ENCODE results near the gene FUBP1.
A peak's percentile ranks its signal among the peaks of the same experiment; 100 is the strongest.
"Not testable (repeated sequence)": the region's sequence is repeated elsewhere in the genome, so short reads cannot be mapped to it uniquely, and the experiment has no call there.

The FUBP1 gene

DNA sequence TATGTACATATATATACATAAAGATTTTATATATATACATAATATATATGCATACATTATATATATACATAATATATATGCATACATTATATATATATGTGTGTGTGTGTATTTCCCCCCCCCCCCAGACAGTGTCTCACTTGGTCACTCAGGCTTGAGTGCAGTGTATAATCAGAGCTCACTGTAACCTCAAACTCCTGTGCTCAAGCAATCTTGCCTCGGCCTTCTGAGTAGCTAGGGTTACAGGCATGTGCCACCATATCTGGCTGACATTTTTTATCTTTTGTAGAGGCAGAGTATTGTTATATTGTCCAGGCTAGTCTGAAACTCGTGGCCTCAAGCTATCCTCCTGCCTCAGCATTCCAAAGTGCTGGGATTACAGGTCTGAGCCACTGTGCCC lies 9.0 kb upstream of the FUBP1 start:
- DNase-seq (ENCODE audit: low read depth), result no peak

DNA sequence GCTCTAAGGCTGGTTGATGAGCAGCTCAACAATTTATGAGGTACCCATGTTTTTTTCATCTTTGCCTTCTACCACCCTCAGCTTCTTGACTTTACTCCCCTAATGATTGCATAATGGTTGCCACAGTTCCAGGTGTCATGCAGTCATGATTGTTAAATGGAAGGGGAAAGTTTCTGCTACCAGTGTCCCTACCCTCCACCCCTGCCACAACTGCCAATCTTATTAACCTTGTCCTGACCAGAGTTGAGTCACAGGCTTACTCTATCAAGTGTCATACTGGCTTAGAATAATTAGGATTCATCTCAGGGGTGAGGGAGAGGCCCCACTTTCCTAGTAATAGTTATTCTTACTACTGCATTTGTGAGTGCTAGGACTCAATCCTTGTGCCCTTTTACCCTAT lies 7.9 kb upstream of the FUBP1 start:
- DNase-seq (ENCODE audit: low read depth), result no peak

DNA sequence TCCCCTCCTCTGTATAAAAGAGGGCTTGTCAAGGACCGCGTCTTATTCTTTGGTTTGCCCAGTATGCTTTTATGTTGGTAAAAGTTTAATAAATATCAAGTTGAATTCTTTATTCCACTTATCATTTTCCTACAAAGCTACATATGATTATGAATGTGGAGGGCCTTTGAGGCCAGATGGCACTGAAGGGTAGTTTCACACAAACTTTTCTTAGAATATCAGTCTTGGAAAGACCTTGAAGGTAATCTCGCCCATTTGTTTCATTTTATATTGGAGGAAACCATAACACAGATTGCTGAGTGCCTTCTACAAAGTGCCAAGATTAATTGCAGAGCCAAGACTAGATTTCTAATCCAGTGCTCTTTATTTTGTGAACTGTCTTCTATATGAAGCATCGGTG lies 5.8 kb upstream of the FUBP1 start:
- DNase-seq (ENCODE audit: low read depth), result no peak

DNA sequence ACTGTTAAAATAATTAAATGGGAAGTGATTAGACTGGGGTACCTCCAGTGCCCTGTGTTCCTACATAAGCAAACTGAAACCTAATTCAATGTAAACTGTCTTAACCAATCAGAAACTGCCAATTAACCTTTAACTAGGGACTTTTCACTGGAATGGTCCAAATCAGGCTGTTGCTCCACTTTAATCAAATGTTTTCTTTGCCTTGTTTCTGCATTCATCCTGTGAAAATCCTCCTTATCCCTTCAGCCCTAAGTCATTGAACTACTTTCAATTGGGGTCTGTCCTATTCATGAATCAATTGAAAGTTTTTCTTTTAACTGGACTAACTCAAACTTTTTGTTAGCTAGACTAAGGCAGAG lies 5.1 kb upstream of the FUBP1 start:
- DNase-seq (ENCODE audit: low read depth), result no peak

DNA sequence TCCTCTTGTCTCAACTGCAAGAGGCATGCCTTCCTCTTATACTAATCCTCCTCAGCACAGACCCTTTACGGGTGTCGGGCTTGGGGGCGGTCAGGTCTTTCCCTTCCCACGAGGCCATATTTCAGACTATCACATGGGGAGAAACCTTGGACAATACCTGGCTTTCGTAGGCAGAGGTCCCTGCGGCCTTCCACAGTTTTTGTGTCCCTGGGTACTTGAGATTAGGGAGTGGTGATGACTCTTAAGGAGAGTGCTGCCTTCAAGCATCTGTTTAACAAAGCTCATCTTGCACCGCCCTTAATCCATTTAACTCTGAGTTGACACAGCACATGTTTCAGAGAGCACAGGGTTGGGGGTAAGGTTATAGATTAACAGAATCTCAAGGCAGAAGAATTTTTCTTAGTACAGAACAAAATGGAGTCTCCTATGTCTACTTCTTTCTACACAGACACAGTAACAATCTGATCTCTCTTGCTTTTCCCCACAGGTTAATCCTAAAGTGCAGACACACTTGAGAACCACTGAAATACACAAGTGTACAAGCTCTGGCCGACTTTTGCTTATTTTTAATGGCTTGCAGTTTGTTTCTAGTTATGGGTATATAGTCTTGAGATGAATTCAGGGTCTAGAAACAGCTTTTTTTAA lies 4.6 kb upstream of the FUBP1 start:
- not testable (repeated sequence) for DNase-seq (ENCODE audit: low read depth)

DNA sequence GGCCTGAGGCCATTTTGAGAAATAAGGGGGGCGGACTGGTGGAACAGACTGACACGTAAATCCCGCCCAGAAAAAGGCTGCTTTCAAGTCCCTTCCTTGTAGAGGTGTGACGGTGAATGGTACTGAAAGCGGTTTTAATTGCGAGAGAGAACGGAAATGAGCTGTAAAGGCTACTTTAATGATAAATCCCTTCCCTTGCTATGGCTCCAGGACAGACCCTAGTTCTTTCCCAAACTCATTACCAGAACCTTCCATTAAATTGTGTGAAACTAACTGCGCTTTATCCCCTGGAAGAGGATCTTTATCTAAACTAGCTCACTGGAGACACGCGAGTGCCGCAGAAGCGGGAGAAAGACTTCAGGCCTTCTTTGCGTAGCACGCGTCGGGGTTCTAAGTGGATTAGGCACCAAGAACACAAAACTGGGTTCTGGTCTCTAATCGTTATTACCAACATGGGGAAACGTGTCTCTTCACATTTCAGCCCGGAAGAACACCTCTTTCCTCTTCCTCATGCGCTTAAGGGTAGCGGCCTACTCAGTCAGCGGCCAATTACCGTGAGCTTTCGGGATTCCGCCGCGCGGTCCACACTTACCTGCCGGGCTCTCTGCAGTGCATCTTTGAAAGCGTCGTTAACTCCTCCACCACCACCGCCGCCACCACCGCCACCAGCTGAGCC lies 441 bp downstream of the FUBP1 start:
- peak; percentile 66 for DNase-seq (ENCODE audit: low read depth)

DNA sequence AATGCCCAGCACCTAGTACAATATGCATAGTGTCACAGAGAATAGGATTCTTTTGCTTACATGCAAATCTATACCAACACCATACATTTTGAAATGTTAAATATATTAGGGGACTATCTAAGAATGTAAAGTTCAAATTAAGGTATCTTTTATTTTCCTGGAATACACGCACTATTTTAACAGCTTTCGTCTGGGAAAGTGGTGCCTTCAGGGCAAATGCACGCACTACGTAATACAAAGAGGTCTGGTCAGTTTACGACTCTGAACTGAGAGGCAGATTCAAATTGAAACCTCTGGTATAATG lies 931 bp downstream of the FUBP1 start:
- no peak for DNase-seq (ENCODE audit: low read depth)

DNA sequence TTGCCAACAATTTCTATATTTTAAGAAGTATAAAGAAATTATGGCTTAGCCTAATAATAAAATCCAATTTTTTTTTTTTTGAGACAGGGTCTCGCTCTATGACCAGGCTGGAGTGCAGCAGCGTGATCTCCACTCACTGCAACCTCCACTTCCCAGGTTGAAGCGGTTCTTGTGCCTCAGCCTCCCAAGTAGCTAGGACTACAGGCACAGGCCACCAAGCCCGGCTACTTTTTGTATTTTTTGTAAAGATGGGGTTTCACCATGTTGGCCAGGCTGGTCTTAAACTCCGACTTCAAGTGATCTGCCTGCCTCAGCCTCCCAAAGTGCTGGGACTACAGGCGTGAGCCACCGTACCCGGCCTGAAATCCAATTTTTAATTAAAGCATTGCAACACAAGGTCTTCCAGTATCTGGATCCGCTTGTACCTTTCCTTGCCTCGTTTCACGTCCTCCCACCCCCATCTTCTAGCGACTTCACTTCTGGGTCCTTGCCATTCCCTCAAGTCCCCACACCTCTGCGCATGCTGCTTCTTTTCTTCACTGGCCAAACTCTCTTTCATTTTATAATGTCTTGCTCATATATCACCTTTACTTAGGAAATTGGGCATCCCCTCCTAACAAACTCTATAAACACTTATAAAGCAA lies 2.3 kb downstream of the FUBP1 start:
- no peak for DNase-seq (ENCODE audit: low read depth)

DNA sequence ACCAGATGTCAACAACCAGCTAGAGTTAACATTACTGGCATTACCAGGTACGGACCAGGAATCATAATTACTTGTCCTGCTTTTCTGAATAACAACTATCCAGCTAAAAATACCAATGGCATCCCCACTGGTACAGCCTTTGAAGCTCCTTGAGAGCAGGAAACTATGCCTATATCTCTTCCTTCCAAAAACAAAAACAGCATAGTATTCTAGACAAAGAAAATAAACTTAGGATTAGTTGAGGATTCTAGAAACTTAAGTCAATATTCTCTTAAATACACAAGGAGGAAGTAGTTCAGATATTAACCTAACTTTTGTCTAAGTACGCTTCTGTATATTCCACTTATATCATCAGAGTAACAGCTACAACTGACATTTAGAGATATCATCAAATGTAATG lies 3.0 kb downstream of the FUBP1 start:
- no peak for DNase-seq (ENCODE audit: low read depth)

DNA sequence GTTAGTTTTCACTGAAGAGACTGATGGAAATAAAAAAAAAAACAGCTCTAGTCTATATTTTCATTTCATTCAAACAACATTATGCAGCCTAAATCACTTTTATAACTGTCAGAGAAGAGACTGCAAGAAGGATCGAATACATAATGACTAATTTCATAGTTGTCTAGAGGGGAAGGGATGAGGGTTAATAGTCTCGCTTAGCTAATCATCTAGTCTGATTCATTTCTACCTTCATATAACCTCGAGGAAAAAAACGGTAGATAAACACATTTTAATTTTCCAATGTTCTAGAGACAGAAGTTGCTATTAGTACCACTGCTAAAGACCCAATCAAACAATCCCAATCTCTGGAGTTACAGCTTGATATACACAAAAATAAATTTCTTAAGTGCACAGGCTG lies 3.5 kb downstream of the FUBP1 start:
- no peak for DNase-seq (ENCODE audit: low read depth)

DNA sequence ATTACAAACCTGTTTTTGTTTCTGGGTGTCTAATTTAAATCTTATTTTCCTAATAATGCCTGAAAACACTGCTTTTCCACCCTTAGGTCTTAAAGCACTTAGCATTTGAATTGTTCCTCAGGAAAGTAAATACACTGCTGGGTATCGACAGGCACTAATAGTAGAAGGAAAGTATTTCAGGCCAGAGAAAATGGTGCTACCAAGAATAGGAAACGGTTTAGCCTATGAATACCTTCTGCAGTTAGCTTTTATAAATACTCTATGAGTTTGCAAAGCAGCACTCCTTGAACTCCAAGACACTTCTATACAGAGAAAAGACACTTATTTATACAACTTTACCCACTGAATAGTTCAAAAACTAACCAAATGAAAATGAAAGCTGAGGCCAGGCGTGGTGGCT lies 6.8 kb downstream of the FUBP1 start:
- DNase-seq (ENCODE audit: low read depth), result no peak

DNA sequence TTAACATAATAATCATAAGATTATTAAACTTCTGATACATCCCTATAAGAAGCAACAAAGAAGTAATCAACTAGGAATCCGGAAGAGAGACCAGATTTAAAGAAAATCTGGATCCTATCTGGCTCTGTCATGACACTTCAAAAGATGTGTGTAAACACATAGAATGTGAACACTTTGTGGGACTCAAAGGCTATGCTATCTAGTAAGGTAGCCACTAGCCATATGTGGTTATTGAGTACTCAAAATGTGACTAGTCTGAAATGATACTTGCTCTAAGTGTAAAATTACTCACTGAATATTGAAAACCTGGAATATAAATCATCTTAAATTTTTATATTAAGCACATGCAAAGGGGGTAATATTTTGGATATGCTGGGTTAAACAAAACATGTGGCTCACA lies 8.7 kb downstream of the FUBP1 start:
- DNase-seq (ENCODE audit: low read depth), result no peak

DNA sequence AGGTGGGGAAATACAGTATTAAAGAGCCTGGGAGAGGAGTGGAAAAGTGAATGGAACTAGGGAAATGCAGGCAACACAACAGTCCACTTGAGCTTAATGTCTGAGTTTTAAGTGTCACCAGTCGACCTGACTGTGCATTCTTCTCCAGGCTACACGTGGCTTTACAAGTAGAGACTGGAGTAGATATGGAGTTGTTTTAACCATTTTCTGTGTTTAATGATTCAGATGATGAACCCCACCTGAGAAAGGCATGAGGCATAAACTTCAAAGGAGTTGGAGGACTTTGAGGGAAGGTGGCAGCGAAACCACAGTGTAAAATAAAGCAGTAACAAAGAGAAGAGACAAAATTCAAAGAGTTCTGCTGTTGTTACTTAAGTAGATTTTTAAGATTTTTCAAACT lies 12.6 kb downstream of the FUBP1 start:
- no peak for DNase-seq (ENCODE audit: low read depth)

DNA sequence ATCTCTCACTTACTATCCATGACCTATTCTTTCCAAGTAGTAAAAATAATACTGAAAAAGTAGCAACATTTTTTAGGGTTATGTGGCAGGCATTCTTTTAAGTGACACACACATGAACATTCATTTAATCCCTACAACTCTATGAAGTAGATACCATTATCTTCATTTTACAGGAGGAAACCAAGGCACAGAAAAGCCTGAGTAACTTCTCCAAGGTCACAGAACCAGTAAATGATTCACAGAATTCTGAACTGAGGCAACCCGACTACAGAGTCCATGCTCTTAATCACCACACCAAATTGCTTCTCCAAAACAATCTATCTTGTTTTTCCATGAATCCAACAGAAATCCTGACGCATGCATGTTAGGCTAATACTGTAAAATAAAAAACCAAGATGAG lies 17.5 kb downstream of the FUBP1 start:
- DNase-seq (ENCODE audit: low read depth), result no peak

DNA sequence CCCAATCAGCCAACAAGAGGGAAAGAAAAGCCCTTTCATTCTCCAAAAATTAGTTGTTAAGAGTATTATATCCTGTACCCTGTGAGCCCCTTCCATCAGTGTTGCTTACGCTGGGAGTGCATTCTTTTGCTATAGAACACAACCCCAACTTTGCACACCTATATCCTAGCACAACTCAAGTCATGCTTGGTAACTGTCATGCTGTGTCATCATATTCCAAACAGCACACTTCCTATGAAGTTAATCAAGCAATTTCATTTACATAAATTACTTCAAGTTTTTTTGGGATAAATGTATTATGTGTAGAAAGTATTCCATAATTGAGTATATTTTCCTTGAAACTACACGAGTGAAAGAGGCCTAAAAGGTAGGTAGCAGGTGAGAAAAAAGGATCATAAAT lies 20.0 kb downstream of the FUBP1 start:
- DNase-seq (ENCODE audit: low read depth), result no peak

DNA sequence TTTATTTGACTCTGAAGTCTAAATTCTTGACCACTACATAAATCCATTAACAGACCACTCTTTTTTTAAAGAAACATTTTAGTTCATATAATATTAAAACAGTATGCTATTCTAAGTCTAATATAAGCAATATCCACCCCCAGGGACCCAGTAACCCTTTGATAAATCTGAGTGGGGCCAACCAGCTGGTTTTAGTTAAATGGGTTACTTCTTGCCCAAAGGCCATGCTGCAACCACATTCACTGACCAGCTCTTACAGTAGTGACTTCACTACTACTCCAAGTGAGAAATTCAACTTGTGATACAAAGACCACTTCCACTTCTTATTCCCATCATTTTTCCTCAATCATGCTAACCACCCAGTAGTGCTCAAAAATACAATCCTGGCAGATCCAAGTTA lies 20.5 kb downstream of the FUBP1 start:
- DNase-seq (ENCODE audit: low read depth), result no peak

DNA sequence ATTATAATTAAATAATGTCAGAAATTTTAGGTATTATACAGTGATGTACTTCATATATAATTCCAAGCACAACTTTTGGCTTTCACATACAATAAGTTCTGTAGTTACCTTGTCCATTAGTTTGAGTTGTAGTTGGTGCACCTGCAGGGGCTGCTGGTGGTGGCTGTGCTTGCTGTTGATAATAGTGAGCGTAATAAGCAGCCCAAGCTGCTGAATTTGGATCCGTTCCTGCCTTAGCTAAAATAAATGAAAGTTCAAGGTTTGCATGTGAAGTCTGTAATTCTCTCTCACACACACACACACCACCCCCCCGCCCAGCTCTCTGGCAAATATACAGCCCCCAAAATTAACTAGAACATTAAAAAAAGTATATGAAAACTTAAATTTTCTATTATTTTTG lies 22.4 kb downstream of the FUBP1 start:
- no peak for DNase-seq (ENCODE audit: low read depth)

DNA sequence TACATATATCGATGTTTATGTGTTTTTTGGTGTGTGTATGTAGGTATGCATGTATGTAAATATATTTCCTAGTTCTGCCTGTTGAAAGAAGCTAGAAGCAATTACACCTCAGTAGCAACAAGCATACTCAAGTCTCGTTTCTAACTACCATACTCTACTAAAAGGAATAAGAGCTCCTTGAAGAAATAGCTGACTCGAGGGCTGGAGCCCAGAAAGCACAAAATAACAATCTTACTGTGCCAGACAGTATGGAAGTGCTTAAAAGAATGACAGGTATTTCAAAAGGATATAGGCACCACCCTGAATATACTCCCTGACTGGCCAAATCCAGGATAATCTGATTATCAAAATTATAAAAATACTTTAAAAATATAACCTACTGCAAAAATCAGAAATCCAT lies 23.2 kb downstream of the FUBP1 start:
- DNase-seq (ENCODE audit: low read depth), result no peak

DNA sequence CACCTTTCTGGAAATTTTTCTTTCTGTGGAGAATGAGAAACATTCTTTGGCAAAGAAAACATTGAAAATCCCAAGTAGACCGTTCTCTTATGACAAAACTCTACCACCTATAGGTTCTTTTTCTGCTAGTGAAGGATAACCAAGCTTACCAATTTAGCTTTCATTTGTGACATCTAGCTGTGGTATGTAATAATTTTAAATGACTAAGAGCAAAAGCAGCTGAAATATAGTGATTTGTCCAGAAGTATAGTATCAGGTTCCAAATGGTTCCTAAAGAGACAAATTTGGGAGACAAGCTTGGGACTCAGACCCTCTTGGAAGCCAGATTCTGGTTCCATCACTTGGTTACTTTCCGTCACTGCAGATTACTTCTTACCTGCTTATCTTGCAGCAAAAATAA lies 24.4 kb downstream of the FUBP1 start:
- no peak for DNase-seq (ENCODE audit: low read depth)

DNA sequence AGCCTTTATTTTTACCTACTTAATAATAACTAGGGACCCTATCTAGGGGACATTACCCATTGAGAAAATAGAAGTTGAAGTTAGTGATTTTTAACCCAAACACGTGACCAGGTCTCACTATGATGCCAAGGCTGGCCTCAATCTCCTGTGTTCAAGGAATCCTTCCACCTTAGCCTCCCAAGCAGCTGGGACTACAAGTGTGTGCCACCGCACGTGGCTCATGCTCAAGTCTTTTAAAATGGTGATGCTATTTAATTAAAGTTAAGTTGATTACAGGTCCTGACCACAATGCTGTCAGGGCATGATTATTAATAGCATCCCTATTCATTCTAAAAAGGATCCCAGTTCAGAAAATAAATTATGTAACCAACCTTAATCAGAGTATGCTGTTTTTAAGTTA lies 25.0 kb downstream of the FUBP1 start:
- DNase-seq (ENCODE audit: low read depth), result no peak

DNA sequence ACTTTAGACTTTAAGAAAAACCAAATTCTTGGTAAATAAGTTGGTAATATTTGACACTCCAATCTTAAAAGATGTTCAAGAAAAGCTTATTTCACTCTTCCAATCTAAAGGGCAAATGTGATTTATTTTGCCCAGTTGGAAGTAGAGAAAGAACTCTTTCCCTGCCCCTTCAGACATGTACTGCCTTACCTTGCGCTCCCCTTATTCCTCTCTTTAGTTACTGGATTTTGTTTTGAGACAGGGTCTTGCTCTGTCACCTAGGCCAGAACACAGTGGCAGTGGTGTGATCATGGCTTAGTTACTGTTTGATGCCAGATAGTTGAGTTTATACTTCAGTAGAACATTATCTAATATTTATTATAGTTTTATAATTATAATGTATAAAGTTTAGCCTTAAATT lies 27.5 kb downstream of the FUBP1 start:
- no peak for DNase-seq (ENCODE audit: low read depth)

DNA sequence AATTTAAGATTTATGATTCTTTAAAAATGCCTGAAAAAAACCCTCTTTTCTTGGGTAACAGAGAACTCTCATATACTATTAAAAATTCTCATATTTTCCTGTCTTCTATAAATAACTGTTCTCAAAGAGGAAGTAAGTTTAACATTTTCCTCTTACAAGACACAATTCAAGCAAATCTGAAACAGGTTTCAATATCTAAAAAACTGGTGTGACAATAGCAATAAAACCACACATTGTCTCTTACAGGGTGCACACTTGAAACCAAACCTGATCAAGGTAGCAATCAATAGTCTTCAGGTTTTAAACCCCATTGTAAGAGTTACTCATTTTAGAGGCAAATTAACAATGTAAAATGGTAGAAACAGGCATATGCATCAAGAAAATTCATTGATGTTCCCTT lies 28.0 kb downstream of the FUBP1 start:
- DNase-seq (ENCODE audit: low read depth), result no peak

DNA sequence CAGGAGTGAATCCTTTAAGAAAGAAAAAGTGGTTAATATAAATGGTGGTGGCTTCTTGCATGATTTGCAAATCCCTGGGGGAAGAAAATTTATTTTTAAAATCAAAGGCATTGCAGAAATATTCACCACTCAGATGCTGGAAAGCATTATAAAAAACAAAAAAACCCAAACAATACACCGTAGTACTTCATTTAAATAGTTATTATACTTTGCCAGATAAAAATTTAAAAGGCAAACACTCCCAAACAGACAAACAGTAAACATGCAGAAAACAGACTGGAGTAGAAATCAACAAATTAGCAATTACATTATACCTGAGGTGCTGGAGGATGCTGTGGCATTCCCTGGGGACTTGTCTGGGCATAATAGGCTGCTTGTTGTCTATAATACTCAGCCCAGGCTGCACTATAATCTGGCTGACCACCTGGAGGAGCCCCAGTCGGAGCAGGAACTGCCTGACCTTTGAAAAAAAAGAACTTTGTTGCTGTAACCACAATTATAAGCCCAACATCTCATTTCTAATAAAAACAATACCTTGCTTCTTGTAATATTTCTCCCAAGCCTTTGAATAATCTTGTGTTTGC lies 29.9 kb downstream of the FUBP1 start:
- no peak for DNase-seq (ENCODE audit: low read depth)

DNA sequence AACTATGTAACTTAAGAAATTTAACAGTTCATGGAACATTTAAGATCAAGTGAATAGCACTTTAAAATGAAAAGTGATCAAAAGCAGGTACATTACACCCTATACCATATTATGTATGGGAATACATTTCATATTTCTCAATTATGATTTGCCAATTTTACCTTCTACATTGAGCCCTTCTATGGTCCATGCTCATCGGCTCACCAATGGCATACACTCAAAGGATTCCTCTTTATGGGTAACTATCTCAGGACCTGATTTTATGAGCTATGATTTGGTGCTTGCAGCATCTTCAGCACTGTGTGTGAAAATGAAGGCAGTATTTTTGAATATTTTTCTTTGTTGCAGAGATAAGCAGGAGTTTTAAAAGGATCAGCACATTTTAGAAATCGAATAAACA lies 33.5 kb downstream of the FUBP1 start:
- no peak for DNase-seq (ENCODE audit: low read depth)

All from stimulated activated CD8-positive, alpha-beta memory T cell treated with anti-CD3 and anti-CD28 coated beads, Interleukin-12 subunit alpha, Interleukin-12 subunit beta, amount 100 ng/mL, for 1 hour (primary cell).